ENCODE data around the gene DCC.

Gene DCC, protein sequence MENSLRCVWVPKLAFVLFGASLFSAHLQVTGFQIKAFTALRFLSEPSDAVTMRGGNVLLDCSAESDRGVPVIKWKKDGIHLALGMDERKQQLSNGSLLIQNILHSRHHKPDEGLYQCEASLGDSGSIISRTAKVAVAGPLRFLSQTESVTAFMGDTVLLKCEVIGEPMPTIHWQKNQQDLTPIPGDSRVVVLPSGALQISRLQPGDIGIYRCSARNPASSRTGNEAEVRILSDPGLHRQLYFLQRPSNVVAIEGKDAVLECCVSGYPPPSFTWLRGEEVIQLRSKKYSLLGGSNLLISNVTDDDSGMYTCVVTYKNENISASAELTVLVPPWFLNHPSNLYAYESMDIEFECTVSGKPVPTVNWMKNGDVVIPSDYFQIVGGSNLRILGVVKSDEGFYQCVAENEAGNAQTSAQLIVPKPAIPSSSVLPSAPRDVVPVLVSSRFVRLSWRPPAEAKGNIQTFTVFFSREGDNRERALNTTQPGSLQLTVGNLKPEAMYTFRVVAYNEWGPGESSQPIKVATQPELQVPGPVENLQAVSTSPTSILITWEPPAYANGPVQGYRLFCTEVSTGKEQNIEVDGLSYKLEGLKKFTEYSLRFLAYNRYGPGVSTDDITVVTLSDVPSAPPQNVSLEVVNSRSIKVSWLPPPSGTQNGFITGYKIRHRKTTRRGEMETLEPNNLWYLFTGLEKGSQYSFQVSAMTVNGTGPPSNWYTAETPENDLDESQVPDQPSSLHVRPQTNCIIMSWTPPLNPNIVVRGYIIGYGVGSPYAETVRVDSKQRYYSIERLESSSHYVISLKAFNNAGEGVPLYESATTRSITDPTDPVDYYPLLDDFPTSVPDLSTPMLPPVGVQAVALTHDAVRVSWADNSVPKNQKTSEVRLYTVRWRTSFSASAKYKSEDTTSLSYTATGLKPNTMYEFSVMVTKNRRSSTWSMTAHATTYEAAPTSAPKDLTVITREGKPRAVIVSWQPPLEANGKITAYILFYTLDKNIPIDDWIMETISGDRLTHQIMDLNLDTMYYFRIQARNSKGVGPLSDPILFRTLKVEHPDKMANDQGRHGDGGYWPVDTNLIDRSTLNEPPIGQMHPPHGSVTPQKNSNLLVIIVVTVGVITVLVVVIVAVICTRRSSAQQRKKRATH (N-terminal part only)

GRCh38 chr18:52339891-52340371, at the start of gene DCC:
DCC (plus strand) TSS chr18:52340197; CDS start chr18:52340788, 591 bp downstream.
- DNase-seq (ENCODE audit: low read depth in 4 of 4, low spot score in 1 of 4): no peak

DNA sequence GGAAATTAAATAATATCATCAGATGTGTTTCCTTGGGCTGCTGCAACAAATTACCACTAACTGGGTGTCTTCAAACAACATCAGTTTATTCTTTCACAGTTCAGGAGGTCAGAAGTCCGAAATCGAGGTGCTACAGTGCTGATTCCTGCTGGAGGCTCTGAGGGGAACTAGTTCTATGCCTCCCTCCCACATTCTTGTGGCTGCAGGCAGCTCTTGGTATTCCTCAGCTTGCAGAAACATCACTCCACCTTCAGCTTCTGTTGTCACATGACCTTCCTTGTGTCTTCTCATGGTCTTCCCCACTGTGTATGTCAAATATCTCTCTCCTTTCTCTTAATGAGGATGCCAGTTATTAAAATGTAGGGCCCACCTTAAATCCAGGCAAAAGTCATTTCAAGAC, 29.3 kb upstream of the DCC start:
- DNase-seq (ENCODE audit: low read depth in 4 of 4, low spot score in 1 of 4): no peak

- no peak for DNase-seq (ENCODE audit: low read depth in 4 of 4, low spot score in 1 of 4)
Observed at GRCh38 chr18:52311331-52311730, 28.7 kb upstream of the DCC start.

DNA sequence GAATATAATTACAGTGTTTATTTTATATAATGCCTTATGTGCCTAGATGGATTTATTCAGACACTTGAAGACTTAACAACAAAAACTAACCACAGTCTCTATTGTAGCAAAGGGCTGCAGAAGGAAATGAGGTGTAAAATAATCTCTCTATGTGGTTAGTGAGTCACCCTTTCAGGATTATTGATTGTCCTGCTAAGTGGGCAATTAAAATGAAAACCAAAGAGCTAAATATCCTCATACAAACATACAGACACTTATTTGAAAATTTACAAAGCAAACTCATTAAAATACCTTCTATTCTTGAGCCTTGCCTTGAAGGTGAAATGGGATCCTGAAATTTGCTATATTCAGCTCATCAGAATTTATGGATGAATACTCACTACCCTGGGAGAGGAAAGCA, 27.7 kb upstream of the DCC start:
- DNase-seq (ENCODE audit: low read depth in 4 of 4, low spot score in 1 of 4): no peak

DNA sequence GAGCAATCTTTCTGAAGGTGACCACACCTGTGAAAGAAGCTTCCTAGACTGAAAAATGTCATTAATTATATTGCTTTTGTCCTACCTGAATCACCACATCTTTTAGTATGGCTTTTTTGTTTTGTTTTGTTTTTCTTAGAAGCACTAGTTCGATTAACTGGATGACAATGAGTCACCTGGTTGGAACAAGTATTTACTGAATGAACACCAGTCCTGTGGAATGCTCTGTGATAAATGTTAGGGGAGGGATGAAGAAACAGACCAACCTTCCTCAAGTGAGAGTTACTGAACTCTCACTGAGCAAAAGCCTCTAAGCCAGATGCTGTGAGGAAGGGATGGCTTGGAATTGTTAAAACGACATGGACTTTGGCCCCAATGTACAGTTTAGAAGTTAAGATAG, 26.8 kb upstream of the DCC start:
- DNase-seq (ENCODE audit: low read depth in 4 of 4, low spot score in 1 of 4): no peak

DNA sequence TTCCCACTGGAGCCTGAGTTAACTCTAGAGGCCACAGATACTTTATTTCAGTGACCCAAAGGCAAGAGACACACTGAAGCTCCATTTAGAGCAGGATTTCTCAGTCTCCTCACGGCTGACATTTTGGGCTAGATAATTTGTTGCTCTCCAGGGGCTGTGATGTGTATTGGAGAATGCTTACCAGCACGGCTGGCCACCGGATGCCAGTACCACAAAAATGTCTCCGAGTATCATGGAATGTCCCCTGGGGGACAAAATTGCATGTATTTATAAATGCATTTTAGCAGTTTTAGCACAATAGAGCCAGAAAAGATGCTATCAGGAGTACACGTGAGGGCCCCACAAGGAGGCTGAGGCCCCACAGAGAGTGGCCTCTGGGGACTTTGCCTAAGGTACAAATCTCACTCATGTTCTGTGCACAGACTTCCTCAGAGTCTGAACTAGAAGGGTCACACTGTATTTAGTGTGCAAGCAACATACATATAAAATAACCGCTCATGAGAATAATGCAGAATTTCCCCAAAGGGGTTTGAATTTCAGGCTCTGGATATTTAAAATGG, 20.5 kb upstream of the DCC start:
- no peak for DNase-seq (ENCODE audit: low read depth in 4 of 4, low spot score in 1 of 4)

DNA sequence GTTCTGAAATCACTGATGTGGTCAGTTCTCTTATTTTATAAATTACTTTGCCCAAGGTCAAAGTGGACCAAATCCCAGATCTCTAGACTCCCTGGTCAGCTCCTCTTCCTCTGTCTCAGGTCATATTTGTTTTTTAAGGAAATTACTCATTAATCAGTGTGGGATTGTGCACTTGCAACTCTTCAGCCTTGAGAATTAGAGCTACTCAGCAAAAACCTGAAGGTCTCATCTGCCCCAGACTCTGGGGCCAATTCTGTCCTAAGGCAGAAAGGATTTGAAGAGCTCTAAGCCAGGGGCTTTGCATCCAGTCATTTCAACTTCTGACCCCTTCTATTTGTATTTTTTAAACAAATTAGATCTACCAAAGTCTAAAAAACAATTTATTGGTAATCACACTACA, 17.7 kb upstream of the DCC start:
- no peak for DNase-seq (ENCODE audit: low read depth in 4 of 4, low spot score in 1 of 4)

DNA sequence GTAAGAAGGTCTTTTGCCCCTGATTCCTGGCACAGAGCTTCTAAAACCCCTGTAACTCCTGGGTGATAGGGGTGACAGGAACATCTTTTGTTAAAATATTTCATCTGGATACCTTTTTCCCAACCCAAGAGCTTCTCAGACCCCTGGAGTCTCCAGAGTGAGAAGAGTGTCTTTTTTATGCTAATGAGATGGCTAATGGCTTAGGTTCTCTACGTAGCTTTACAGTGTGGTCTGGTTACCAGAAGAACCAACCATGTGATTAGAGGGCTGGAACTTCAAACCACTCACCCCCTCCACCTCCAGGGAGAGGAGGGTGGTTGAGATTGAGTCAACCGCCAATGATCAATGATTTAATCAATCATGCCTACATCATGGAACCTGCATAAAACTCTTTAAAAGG, 16.2 kb upstream of the DCC start:
- no peak for DNase-seq (ENCODE audit: low read depth in 4 of 4, low spot score in 1 of 4)

DNA sequence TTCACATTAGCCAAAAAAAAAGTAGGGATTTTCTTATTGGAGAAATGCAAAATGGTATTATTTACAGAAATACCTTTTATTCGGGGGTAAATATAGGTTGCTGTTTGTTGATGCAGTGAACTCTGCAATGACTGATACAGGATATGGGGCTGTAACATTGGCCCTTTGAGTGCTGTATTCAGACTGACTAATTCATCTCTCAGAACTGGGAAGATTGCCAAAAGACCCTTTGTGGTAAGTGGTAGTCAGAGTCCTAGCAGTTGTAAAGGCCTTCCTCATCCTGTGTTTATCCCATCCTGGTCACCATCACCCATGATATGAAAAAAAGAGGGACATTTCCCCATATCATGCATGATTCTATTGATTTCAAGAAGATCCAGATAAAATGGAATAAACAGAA, 14.0 kb upstream of the DCC start:
- DNase-seq (ENCODE audit: low read depth in 4 of 4, low spot score in 1 of 4): no peak

DNA sequence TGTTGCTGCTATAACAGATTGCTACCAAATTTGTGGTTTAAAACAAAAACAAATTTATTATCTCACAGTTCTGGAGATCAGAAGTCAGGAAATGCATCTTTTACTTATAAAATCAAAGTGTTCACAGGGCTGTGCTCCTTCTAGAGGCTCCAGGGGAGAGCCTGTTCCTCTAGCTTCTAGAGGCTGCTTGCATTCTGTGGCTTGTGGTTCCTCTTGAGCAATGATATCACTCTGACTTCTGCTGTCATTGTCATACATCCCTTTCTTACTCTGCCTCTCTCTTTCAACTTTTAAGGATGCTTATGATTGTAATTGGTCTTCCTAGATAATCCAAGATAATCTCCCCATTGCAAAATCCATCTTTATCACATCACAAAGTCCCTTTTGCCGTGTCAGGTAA, 6.1 kb upstream of the DCC start:
- DNase-seq (ENCODE audit: low read depth in 4 of 4, low spot score in 1 of 4): no peak

DNA sequence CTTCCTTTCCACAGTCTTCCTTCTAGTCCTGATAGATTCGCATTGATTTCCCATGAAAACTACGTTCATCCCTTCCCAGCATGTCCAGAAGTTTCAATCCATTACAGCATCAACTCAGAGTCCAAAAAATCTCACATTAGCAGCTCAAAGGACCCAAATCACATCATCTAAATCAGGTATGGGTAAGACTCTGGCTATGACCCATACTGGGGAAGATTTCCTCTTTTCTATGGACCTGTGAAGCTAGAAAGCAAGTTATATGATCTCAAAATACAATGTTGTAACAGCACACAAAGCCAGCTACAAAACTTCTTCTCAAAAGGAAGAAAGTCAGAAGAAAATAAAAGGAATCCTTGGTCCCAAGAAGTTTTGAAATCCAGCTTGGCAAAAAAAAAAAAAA, 5.7 kb upstream of the DCC start:
- no peak for DNase-seq (ENCODE audit: low read depth in 4 of 4, low spot score in 1 of 4)

GRCh38 chr18:52334896-52335295, 5.1 kb upstream of the DCC start:
- no peak for DNase-seq (ENCODE audit: low read depth in 4 of 4, low spot score in 1 of 4)

DNA sequence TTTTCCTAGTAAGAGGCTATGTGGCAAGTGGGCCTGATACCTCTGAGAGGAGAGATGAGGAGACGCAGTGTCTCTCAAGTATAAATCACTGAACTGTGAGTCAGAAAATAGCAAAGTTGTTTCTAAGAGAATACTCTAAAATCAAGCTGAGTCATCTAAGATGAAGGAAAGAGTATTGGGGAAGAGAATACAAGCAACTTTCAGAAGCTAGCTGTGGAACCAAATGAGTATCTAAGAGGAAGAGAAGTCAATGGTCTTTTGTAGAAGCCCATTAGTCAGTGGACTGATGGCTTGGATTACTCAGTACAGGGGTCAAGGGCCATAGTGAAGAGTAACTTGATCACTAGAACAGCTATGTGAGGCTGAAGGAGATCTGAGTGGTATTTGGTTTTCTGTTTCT, 2.7 kb upstream of the DCC start:
- no peak for DNase-seq (ENCODE audit: low read depth in 4 of 4, low spot score in 1 of 4)

- no peak for DNase-seq (ENCODE audit: low read depth in 4 of 4, low spot score in 1 of 4)
Observed at GRCh38 chr18:52340406-52341102, 557 bp downstream of the DCC start.

DNA sequence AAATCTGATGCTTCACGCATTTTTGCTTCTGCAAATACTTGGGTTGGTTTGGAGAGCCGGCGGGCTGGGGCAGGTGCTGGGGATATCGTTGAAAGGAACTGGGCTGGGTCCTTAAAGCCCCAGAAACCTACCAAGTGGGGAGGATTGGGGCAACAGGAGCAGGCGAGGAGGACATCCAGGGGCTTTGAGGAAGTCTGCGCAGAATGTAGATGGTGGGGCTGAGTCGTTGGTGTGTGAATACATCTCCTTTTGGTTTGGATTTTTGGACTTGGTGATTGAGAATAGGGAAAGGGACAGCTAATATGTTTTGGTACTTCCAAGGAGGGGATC, 1.1 kb downstream of the DCC start:
- no peak for DNase-seq (ENCODE audit: low read depth in 4 of 4, low spot score in 1 of 4)

DNA sequence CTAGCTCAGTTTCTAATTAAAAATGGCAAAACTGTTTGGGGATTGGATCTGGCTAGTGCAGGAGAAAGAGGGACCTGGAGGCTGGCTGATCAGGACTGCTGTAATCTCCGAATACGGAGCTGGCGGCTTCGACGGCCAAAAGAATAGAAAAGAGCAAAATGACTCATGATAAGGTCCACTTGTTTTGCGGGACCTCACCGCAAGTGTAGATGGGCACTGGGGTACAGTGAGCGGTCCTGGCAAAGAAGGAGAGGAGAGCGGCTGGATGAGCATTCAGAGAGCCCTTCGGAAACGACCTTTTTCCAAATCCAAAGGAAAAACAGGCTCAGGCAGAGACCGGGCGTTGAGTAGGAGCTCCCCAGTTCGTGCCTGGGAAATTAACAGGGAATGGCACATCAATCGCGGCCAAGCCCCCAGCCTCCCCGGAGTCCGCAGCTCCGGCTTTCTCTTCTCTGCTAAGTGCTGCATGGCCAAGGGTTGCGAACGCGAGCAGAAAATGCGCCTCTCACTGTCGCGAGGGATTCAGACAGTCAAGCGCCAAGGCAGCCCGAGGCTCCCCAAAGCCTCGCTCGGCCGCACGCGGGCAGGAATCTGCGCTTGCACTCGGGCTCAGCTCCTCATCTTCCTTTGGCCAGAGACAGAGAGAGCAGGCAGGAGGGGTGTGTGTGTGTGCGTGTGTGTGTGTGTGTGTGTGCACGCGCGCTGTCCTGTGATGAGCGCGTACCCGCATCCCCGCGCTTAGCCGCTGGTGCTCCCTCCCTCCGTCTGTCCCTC, 1.8 kb downstream of the DCC start:
- DNase-seq (ENCODE audit: low read depth in 4 of 4, low spot score in 1 of 4): no peak

DNA sequence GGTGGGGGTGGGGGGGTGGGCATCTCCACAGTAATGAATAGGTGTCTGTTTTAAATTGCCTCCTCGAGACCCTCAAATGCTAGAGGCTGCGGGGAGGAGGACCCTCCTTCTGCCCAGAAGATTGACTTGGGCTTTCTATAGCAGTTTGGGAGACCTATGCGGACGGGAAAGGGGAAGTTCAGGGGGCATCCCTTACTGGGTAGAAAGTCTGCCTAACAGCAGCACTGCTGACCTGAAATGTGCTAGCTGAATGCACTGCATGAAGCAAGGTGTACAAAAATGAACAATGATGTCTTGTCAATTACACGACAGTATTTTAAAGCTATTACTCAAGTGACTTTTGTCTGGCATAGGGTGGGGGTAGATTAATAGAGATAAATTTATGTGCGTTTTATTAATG, 2.5 kb downstream of the DCC start:
- DNase-seq (ENCODE audit: low read depth in 4 of 4, low spot score in 1 of 4): no peak

DNA sequence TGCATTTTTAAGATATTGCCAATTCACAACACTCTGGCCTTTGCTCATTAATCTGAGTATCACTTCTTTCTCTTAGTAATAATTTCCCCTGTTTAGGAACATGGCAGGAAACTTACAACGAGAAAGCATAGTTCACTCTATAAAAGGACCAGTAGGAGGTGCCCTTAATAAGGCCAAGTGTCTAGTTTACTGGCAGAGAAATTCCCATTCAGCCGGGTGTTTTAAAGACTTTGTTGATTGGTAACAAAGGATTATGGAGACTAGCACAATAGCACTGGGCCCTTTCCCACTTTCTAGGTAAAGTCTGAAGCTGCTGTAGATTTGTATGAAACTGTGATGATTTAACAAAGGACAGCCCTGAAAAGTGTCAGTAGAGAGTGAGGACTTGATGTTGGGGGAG, 3.1 kb downstream of the DCC start:
- no peak for DNase-seq (ENCODE audit: low read depth in 4 of 4, low spot score in 1 of 4)

GRCh38 chr18:52343731-52344340, 3.8 kb downstream of the DCC start:
- DNase-seq (ENCODE audit: low read depth in 4 of 4, low spot score in 1 of 4): no peak

GRCh38 chr18:52344881-52345280, 4.9 kb downstream of the DCC start:
- DNase-seq (ENCODE audit: low read depth in 4 of 4, low spot score in 1 of 4): no peak

Measured in stimulated activated CD4-positive, alpha-beta T cell treated with anti-CD3 and anti-CD28 coated beads, Interleukin-1b, Interleukin-23, amount 100 ng/mL, for 24 hours (primary cell).